Measurements from ENCODE around the gene HNRNPUL1. TPM values are rescaled to one million over a fixed set of nuclear protein-coding genes. Genes with fewer than 3 reads are reported as not detected.

HNRNPUL1 gene
- polyA plus RNA-seq, 4 donors: 188 to 209 (median 204) TPM

- DNase-seq (ENCODE audit: low read depth in 4 of 4, low spot score in 3 of 4): no peak
Observed at GRCh38 chr19:41307090-41307875, 43.1 kb downstream of the HNRNPUL1 start.

GRCh38 chr19:41307954-41308449 lies 43.8 kb downstream of the HNRNPUL1 start:
- no peak for DNase-seq (ENCODE audit: low read depth in 4 of 4, low spot score in 3 of 4)

DNA sequence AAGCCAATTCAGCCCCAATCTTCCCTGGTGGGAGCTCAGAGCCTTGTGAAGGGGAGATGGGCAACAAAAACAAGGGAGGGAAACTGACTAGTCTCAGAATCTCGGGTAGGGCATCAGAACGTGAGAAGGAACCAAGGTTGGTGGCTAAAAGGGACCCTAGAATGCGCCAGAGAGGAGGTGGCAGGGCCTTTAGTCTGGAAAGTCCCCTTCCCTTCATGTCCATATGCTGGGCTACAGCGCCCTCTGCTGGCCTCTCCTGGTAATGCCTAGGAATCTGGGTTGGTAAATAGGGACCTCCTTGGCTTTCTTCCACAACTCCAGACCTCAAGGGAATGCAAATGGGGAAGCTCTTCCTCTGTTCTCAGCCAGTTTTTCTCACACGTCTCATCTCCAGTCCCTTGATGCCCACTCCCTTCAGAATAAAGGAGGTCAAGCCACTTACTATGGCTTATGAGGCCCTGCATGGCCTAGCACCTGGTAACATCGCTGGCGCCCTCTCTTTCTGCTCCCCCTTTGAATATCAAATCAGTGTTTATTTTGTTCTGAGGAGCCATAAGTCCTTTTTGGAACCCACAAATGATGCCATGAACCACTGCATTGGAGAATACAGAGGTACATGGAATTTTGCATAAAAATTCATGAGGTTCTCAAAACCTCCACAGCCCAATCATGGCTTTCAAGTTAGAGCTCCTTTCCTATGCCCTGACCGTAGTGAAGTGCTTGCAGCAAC lies 44.4 kb downstream of the HNRNPUL1 start:
- peak; percentile 76 to 81 (median 78) for DNase-seq (ENCODE audit: low read depth in 4 of 4, low spot score in 3 of 4)

GRCh38 chr19:41309180-41310032 lies 45.2 kb downstream of the HNRNPUL1 start:
- no peak for DNase-seq (ENCODE audit: low read depth in 4 of 4, low spot score in 3 of 4)

DNA sequence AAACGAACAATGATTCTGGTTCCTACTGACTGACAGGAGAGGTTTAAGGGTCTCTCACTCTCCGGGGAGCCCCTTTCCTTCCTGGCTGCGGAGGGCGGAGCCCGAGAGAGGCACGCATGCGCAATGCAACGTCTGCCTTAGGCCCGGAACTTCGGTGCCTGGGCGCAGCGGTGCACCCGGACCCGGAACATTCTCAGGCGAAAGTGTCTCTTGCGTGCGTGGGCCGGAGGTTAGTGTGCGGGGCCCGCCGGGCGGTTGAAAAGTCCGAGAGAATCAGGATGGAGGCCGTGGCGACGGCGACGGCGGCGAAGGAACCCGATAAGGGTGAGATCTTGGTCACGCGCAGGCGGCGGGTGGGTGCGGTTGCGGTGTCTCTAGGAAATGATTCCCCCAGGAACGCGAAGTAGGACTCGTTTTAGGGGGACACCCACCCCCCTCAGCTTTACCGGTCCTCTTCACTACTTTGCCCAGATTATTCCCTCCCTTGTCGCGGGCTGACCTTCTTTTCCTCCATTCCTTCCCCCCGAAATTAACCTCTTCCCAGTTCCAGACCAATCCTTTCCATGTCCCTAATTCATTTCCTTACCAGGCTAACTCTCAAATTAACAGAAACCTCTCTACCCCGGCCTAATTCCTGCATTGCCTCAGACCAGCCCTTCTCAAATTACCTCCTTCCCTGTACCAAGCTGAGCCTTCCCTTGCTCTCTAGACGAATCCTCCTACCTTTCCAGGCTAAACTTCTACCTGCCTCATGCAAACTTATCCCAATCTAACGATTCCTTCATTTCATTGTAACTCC lies 46.1 kb downstream of the HNRNPUL1 start, which contains the start of gene CCDC97:
TSS of gene CCDC97 (plus strand) at position 140 of the 799 bp plus-strand sequence. CDS start at position 279, 139 bp downstream.
- peak; percentile 80 to 86 (median 83) for DNase-seq (ENCODE audit: low read depth in 4 of 4, low spot score in 3 of 4)

DNA sequence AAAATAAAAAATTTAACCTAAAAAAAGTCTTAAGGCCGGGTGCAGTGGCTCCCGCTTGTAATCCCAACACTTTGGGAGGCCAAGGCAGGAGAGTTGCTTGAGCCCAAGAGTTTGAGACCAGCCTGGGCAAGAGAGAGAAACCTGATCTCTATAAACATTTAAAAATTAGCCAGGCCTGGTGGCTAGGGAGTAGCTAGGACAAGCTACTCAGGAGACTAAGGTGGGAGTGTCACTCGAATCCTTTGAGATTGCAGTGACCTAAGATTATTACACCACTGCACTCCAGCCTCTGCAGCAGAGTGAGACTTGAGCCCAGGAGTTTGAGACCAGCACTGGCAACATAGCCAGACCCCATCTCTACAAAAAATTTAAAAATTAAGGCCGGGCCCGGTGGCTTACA lies 46.9 kb downstream of the HNRNPUL1 start:
- no peak for DNase-seq (ENCODE audit: low read depth in 4 of 4, low spot score in 3 of 4)

DNA sequence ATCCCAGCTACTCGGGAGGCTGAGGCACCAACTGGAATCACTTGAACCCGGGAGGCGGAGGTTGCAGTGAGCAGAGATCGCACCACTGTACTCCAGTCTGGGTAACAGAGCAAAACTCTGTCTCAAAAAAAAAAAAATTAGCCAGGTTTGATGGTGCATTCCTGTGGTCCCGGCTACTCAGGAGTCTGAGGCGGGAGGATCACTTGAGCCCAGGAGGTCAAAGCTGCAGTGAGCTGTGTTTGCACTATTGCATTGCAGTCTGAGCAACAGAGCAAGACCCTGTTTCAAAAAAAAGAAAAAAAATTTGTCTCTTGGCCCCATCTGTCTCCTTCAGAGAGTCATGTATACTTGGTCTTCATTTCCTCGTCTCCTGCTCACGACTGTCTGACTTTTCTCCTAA lies 47.4 kb downstream of the HNRNPUL1 start:
- DNase-seq (ENCODE audit: low read depth in 4 of 4, low spot score in 3 of 4): no peak

GRCh38 chr19:41316306-41316920 lies 52.2 kb downstream of the HNRNPUL1 start:
- DNase-seq (ENCODE audit: low read depth in 4 of 4, low spot score in 3 of 4): no peak

GRCh38 chr19:41318696-41319499 lies 54.7 kb downstream of the HNRNPUL1 start:
- DNase-seq (ENCODE audit: low read depth in 4 of 4, low spot score in 3 of 4): no peak

GRCh38 chr19:41319500-41320184 lies 55.5 kb downstream of the HNRNPUL1 start:
- no peak for DNase-seq (ENCODE audit: low read depth in 4 of 4, low spot score in 3 of 4)

- no peak for DNase-seq (ENCODE audit: low read depth in 4 of 4, low spot score in 3 of 4)
Observed at GRCh38 chr19:41320185-41320518, 56.0 kb downstream of the HNRNPUL1 start.

GRCh38 chr19:41320568-41320967 lies 56.4 kb downstream of the HNRNPUL1 start:
- DNase-seq (ENCODE audit: low read depth in 4 of 4, low spot score in 3 of 4): no peak

DNA sequence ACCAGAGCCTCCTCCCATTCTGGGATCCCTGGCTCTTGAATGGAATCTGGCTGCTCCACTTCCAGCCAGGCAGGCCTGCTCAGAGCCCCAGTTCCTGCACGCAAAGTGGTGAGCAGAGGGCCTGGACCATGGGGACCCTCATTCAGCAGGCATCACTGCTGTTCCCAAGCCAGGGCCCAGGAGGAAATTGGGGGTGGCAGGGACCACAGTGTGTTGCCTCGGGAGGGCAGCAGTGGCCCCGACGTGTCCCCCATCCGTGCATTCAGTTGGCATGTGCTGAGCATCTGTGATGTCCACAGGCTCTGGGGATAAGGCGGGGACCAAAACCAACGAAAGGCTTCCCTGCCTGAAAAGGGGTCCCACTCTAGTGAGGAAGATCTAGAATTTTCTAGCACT lies 57.0 kb downstream of the HNRNPUL1 start:
- no peak for DNase-seq (ENCODE audit: low read depth in 4 of 4, low spot score in 3 of 4)

DNA sequence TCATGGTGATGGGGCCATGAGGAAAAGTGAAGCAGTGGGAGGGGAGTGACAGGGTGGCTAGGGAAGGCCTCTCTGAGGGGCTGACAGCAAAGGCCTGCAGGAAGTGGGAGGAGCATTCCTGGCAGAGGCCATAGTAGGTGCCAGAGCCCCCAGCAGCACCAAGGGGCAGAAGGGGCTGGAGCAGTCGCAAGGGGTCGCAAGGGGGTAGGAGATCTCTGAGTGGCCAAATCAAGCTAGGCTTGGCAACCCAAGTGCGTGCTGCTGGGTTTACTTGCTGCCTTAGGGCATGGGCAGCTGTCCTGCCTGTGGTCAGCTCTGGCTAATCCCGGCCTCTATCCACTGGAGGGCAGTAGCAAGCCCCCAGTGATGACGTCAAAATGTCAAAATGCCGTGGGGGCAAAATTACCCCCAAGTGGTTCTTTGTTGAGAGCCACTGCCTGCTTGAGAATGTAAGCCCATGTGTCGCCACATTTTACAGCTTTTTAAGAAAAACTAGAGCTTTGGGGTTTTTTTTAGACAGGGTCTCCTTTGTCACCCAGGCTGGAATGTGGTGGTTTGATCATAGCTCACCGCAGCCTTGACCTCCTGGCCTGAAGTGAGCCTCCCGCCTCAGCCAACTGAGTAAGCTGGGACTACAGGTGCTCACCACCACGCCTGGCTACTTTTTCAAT lies 57.6 kb downstream of the HNRNPUL1 start:
- no peak for DNase-seq (ENCODE audit: low read depth in 4 of 4, low spot score in 3 of 4)

GRCh38 chr19:41322451-41322850 lies 58.3 kb downstream of the HNRNPUL1 start:
- DNase-seq (ENCODE audit: low read depth in 4 of 4, low spot score in 3 of 4): no peak

- DNase-seq (ENCODE audit: low read depth in 4 of 4, low spot score in 3 of 4): no peak
Observed at GRCh38 chr19:41323023-41323422, 58.9 kb downstream of the HNRNPUL1 start.

GRCh38 chr19:41323430-41324125 lies 59.4 kb downstream of the HNRNPUL1 start:
- no peak for DNase-seq (ENCODE audit: low read depth in 4 of 4, low spot score in 3 of 4)
